ENCODE data around the gene ATP6V0B. TPM values are rescaled to one million over a fixed set of nuclear protein-coding genes. Genes with fewer than 3 reads are reported as not detected.

ATP6V0B gene
- polyA plus RNA-seq, 1 donor from 2014 or later: 580 TPM

GRCh38 chr1:43999455-43999854 is 24.7 kb downstream of the ATP6V0B start:
- H3K27ac ChIP-seq (ENCODE audit: low read length): no peak overlapping the region
- H3K4me2 ChIP-seq (ENCODE audit: low read length): no peak overlapping the region
- H3K9ac ChIP-seq (ENCODE audit: low read length): no peak overlapping the region
- no peaks in the 10 kb centered on the region for H3K36me3 ChIP-seq (ENCODE audit: insufficient read depth, low read length)
- no peaks in the 10 kb centered on the region for H3K9me3 ChIP-seq (ENCODE audit: low read length)
- no peaks in the 10 kb centered on the region for H3F3A ChIP-seq (ENCODE audit: insufficient read depth, low read length, poor library complexity, severe bottlenecking)
- no peak overlapping the region for H3K4me3 ChIP-seq (ENCODE audit: low read length)
- H3K9me2 ChIP-seq (ENCODE audit: insufficient read depth, low read length): no peaks in the 10 kb centered on the region
- TF ChIP-seq CTCF (IDR thresholded peaks at IDR 0.05; ENCODE audit: poor library complexity, severe bottlenecking) (no peak), EZH2 (IDR thresholded peaks at IDR 0.05; ENCODE audit: borderline replicate concordance, insufficient read depth, low read length, poor library complexity, severe bottlenecking) (no peak), REST (IDR thresholded peaks at IDR 0.05; ENCODE audit: borderline replicate concordance) (no peak), EP300 (conservative IDR thresholded peaks at IDR 0.05; ENCODE audit: poor library complexity, severe bottlenecking) (no peak), RAD21 (conservative IDR thresholded peaks at IDR 0.05) (no peak), POLR2AphosphoS5 (IDR thresholded peaks at IDR 0.05) (no peak), TAF1 (IDR thresholded peaks at IDR 0.05; ENCODE audit: low read depth) (no peak), SMC3 (conservative IDR thresholded peaks at IDR 0.05; ENCODE audit: poor library complexity) (no peak), MXI1 (conservative IDR thresholded peaks at IDR 0.05; ENCODE audit: poor library complexity, severe bottlenecking) (no peak)
- H3K27me3 ChIP-seq (ENCODE audit: insufficient read depth, low read depth, low read length): no peaks in the 10 kb centered on the region
- H2AFZ ChIP-seq (ENCODE audit: low read depth, low read length): no peak overlapping the region
- no peaks in the 10 kb centered on the region for H4K20me1 ChIP-seq (ENCODE audit: insufficient read depth)
- H3K79me2 ChIP-seq (replicated peaks; ENCODE audit: insufficient read depth, low read length): no peaks in the 10 kb centered on the region

- Histone ChIP-seq H3K79me2 (replicated peaks; ENCODE audit: insufficient read depth, low read length) (no peaks in the 10 kb centered on the region), H2AFZ (ENCODE audit: low read depth, low read length) (no peak overlapping the region), H3K27ac (ENCODE audit: low read length) (no peak overlapping the region), H3F3A (ENCODE audit: insufficient read depth, low read length, poor library complexity, severe bottlenecking) (no peaks in the 10 kb centered on the region), H3K9ac (ENCODE audit: low read length) (no peak overlapping the region), H3K9me2 (ENCODE audit: insufficient read depth, low read length) (no peaks in the 10 kb centered on the region), H3K9me3 (ENCODE audit: low read length) (no peaks in the 10 kb centered on the region), H3K4me2 (ENCODE audit: low read length) (no peak overlapping the region), H4K20me1 (ENCODE audit: insufficient read depth) (no peaks in the 10 kb centered on the region), H3K27me3 (ENCODE audit: insufficient read depth, low read depth, low read length) (no peaks in the 10 kb centered on the region), H3K4me3 (ENCODE audit: low read length) (no peak overlapping the region), H3K36me3 (ENCODE audit: insufficient read depth, low read length) (no peaks in the 10 kb centered on the region)
- TF ChIP-seq RAD21 (conservative IDR thresholded peaks at IDR 0.05): no peak
- no peak for TF ChIP-seq MXI1 (conservative IDR thresholded peaks at IDR 0.05; ENCODE audit: poor library complexity, severe bottlenecking)
- no peak for TF ChIP-seq CTCF (IDR thresholded peaks at IDR 0.05; ENCODE audit: poor library complexity, severe bottlenecking)
- no peak for TF ChIP-seq TAF1 (IDR thresholded peaks at IDR 0.05; ENCODE audit: low read depth)
- no peak for TF ChIP-seq POLR2AphosphoS5 (IDR thresholded peaks at IDR 0.05)
- no peak for TF ChIP-seq EZH2 (IDR thresholded peaks at IDR 0.05; ENCODE audit: borderline replicate concordance, insufficient read depth, low read length, poor library complexity, severe bottlenecking)
- TF ChIP-seq SMC3 (conservative IDR thresholded peaks at IDR 0.05; ENCODE audit: poor library complexity): no peak
- TF ChIP-seq REST (IDR thresholded peaks at IDR 0.05; ENCODE audit: borderline replicate concordance): no peak
- no peak for TF ChIP-seq EP300 (conservative IDR thresholded peaks at IDR 0.05; ENCODE audit: poor library complexity, severe bottlenecking)
These were observed 25.4 kb downstream of the ATP6V0B start for GRCh38 chr1:44000122-44000665.

All from neural cell (in vitro differentiated cells).